GM18508 (cell line): ENCODE measurements around the gene BRME1.

ENCODE experiments used
- ATAC-seq: cut with Tn5 transposase; IDR thresholded peaks from one replicate; pipeline ENCODE4 v1.9.1; 2021; ENCODE audit warnings: moderate number of reproducible peaks; ENCODE audit not compliant: insufficient read depth, unreplicated experiment

BRME1 gene

DNA sequence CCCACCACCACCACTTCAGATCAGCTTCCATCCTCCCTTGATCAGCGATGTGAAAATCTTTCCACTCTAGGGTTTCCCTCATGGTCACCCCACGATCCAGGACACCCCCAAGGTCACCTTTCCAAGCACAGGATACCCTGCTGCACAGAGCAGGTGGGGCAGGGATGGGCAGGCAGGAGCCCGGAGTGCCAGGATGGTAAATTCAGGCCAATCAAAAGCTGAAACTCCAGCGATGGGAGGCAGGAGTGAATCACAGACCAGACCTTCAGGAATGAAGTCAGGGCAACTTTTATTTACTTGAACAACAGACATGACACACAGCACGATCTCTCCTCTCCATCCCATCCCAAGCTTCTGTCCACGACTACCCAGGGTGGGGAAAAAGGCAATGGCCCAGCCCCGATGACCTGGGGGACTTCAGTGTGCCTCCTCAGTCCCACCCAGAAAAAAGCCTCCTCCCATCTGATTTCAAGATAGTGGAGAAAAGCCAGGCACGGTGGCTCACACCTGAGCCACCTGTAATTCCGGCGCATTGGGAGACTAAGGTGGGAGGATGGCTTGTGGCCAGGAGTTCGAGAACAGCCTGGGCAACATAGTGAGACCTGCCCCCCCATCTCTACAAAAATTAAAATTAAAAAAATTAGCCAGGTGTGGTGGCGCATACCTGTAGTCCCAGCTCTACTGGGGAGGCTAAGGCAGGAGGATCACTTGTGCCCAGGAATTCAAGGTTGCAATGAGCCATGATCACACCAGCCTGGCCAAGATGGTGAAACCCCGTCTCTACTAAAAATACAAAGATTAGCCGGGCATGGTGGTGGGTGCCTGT, 71.5 kb downstream of the BRME1 start:
- no peak for ATAC-seq

GRCh38 chr19:13833330-13834243, 72.3 kb downstream of the BRME1 start:
- no peak for ATAC-seq
